HCT116 (cell line): ENCODE data around the gene KCNH5.

Experiments used
- ELF1 ChIP-seq: IDR thresholded peaks from 2 replicates; pipeline ENCODE4 v1.6.1; 2012; ENCODE audit warnings: low read depth, borderline replicate concordance
- EZH2 ChIP-seq: fragments of 200-600 bp; sonication (generic); IDR thresholded peaks from 2 replicates; pipeline ENCODE4 v1.6.1; 2017; ENCODE audit warnings: antibody characterized with exemption, mixed run types
- POLR2A ChIP-seq: IDR thresholded peaks from 2 replicates; pipeline ENCODE4 v1.7.0; 2011; ENCODE audit warnings: borderline replicate concordance; ENCODE audit not compliant: insufficient read depth, insufficient read length; ENCODE audit errors: extremely low read depth
- POLR2AphosphoS5 ChIP-seq: IDR thresholded peaks from 2 replicates; pipeline ENCODE4 v1.6.1; 2011; ENCODE audit warnings: mild to moderate bottlenecking, low read depth, low read length, moderate library complexity
- SIN3A ChIP-seq: IDR thresholded peaks from 2 replicates; pipeline ENCODE4 v1.6.1; 2012; ENCODE audit warnings: low read depth
- TF ChIP-seq, protein P1 (sequence below), 3 experiments: fragments of 200-600 bp in 1 of 3; sonication (generic) in 1 of 3; IDR thresholded peaks in 2 of 3; conservative IDR thresholded peaks in 1 of 3; 2 replicates each; pipeline ENCODE4 v1.5.1; 2012 to 2017; ENCODE audit warnings: low read depth in 2 of 3, low read length in 2 of 3, antibody characterized with exemption in 1 of 3, borderline replicate concordance in 1 of 3, control low read depth in 1 of 3, mild to moderate bottlenecking in 1 of 3, mixed read lengths in 1 of 3, mixed run types in 1 of 3, moderate library complexity in 1 of 3; ENCODE audit not compliant: insufficient read depth in 1 of 3
- TF ChIP-seq, protein P2 (sequence below): IDR thresholded peaks from 2 replicates; pipeline ENCODE4 v1.6.1; 2012; ENCODE audit warnings: low read depth

DNA sequence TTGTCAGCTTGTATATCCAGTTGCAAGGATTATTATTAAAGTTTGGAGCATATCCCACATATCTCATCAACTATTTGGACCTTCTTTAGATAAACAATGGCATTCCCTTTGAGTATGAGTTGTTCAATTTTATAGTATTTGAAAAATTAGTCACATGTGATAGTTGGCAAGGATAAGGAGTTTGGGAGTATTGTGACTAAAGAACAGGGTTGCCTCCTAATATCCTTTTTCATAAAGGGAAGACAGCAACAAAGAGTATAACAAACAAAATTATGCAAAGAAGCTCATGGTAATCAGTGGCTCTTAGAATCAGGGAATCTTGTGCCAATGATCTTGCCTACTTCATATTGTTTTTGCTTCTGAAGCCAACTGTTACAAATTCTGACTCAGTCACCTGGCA, 31.2 kb upstream of the KCNH5 start:
- TF ChIP-seq POLR2AphosphoS5: no peak
- no peak for TF ChIP-seq POLR2A
- no peak for TF ChIP-seq ELF1
- TF ChIP-seq, protein P1, sequence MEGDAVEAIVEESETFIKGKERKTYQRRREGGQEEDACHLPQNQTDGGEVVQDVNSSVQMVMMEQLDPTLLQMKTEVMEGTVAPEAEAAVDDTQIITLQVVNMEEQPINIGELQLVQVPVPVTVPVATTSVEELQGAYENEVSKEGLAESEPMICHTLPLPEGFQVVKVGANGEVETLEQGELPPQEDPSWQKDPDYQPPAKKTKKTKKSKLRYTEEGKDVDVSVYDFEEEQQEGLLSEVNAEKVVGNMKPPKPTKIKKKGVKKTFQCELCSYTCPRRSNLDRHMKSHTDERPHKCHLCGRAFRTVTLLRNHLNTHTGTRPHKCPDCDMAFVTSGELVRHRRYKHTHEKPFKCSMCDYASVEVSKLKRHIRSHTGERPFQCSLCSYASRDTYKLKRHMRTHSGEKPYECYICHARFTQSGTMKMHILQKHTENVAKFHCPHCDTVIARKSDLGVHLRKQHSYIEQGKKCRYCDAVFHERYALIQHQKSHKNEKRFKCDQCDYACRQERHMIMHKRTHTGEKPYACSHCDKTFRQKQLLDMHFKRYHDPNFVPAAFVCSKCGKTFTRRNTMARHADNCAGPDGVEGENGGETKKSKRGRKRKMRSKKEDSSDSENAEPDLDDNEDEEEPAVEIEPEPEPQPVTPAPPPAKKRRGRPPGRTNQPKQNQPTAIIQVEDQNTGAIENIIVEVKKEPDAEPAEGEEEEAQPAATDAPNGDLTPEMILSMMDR (IDR thresholded peaks at IDR 0.05 in 2 of 3, conservative IDR thresholded peaks at IDR 0.05 in 1 of 3; ENCODE audit: borderline replicate concordance in 1 of 3, insufficient read depth in 1 of 3, low read depth in 2 of 3, low read length in 2 of 3): no peak
- TF ChIP-seq, protein P2, sequence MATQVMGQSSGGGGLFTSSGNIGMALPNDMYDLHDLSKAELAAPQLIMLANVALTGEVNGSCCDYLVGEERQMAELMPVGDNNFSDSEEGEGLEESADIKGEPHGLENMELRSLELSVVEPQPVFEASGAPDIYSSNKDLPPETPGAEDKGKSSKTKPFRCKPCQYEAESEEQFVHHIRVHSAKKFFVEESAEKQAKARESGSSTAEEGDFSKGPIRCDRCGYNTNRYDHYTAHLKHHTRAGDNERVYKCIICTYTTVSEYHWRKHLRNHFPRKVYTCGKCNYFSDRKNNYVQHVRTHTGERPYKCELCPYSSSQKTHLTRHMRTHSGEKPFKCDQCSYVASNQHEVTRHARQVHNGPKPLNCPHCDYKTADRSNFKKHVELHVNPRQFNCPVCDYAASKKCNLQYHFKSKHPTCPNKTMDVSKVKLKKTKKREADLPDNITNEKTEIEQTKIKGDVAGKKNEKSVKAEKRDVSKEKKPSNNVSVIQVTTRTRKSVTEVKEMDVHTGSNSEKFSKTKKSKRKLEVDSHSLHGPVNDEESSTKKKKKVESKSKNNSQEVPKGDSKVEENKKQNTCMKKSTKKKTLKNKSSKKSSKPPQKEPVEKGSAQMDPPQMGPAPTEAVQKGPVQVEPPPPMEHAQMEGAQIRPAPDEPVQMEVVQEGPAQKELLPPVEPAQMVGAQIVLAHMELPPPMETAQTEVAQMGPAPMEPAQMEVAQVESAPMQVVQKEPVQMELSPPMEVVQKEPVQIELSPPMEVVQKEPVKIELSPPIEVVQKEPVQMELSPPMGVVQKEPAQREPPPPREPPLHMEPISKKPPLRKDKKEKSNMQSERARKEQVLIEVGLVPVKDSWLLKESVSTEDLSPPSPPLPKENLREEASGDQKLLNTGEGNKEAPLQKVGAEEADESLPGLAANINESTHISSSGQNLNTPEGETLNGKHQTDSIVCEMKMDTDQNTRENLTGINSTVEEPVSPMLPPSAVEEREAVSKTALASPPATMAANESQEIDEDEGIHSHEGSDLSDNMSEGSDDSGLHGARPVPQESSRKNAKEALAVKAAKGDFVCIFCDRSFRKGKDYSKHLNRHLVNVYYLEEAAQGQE: no peak
- TF ChIP-seq EZH2: no peak
- no peak for TF ChIP-seq SIN3A
